HG02798 (cell line): ENCODE results near the gene BACH2.
"Not testable (repeated sequence)": the region's sequence is repeated elsewhere in the genome, so short reads cannot be mapped to it uniquely, and the experiment has no call there.

Experiments used
- ATAC-seq: cut with Tn5 transposase; IDR thresholded peaks from one replicate; pipeline ENCODE4 v1.9.1; 2021; ENCODE audit warnings: mild to moderate bottlenecking; ENCODE audit not compliant: unreplicated experiment, poor library complexity

The BACH2 gene

GRCh38 chr6:90219209-90219985, 77.2 kb downstream of the BACH2 start:
- ATAC-seq = no peak

- ATAC-seq = no peak
These were observed 77.8 kb downstream of the BACH2 start for GRCh38 chr6:90218959-90219208.

GRCh38 chr6:90217506-90218127, 79.0 kb downstream of the BACH2 start:
- ATAC-seq = no peak

GRCh38 chr6:90216072-90216977, 80.3 kb downstream of the BACH2 start:
- ATAC-seq = peak; percentile 69

- no peak for ATAC-seq
These were observed 81.7 kb downstream of the BACH2 start for GRCh38 chr6:90214966-90215365.

- no peak for ATAC-seq
These were observed 82.2 kb downstream of the BACH2 start for GRCh38 chr6:90214461-90214860.

GRCh38 chr6:90212274-90212673, 84.4 kb downstream of the BACH2 start:
- ATAC-seq = no peak

GRCh38 chr6:90209527-90209926, 87.1 kb downstream of the BACH2 start:
- ATAC-seq = no peak

- not testable (repeated sequence) for ATAC-seq
These were observed 88.0 kb downstream of the BACH2 start for GRCh38 chr6:90208690-90209089.

- no peak for ATAC-seq
These were observed 92.2 kb downstream of the BACH2 start for GRCh38 chr6:90204327-90205056.

- ATAC-seq = no peak
These were observed 93.0 kb downstream of the BACH2 start for GRCh38 chr6:90203672-90204071.

GRCh38 chr6:90202156-90202555, 94.5 kb downstream of the BACH2 start:
- peak; percentile 41 for ATAC-seq

- no peak for ATAC-seq
These were observed 96.7 kb downstream of the BACH2 start for GRCh38 chr6:90199900-90200299.

GRCh38 chr6:90198758-90199425, 97.8 kb downstream of the BACH2 start:
- no peak for ATAC-seq

- no peak for ATAC-seq
These were observed 98.7 kb downstream of the BACH2 start for GRCh38 chr6:90197854-90198496.

GRCh38 chr6:90195094-90195829, 101.4 kb downstream of the BACH2 start:
- no peak for ATAC-seq

- no peak for ATAC-seq
These were observed 102.2 kb downstream of the BACH2 start for GRCh38 chr6:90194371-90194841.

- ATAC-seq = no peak
These were observed 103.3 kb downstream of the BACH2 start for GRCh38 chr6:90193359-90193758.

- no peak for ATAC-seq
These were observed 103.8 kb downstream of the BACH2 start for GRCh38 chr6:90192857-90193256.
